DOHH2 (cell line): Measurements from ENCODE around the gene ELAVL2.

ENCODE experiments used
- H3F3A ChIP-seq: fragments of 200-600 bp; sonication (generic), shearing (Covaris generic); 2 replicates; pipeline ENCODE4 v1.6.0; 2016; ENCODE audit warnings: antibody characterized with exemption, mild to moderate bottlenecking; ENCODE audit not compliant: control insufficient read depth, insufficient read depth
- H3K27ac ChIP-seq: fragments of 200-600 bp; sonication (generic); 2 replicates; pipeline ENCODE4 v1.5.1; 2014; ENCODE audit warnings: low read depth, mild to moderate bottlenecking, low read length, moderate library complexity
- H3K27me3 ChIP-seq: fragments of 200-600 bp; sonication (generic); 2 replicates; pipeline ENCODE4 v1.6.1; 2014; ENCODE audit warnings: mild to moderate bottlenecking, low read length, mixed read lengths; ENCODE audit not compliant: control insufficient read depth
- H3K36me3 ChIP-seq: fragments of 200-600 bp; sonication (generic); 2 replicates; pipeline ENCODE4 v1.6.1; 2014; ENCODE audit warnings: mild to moderate bottlenecking, low read length, moderate library complexity, mixed read lengths; ENCODE audit not compliant: control insufficient read depth
- H3K4me1 ChIP-seq: fragments of 200-600 bp; sonication (generic); 2 replicates; pipeline ENCODE4 v1.6.1; 2014; ENCODE audit warnings: mild to moderate bottlenecking, low read length, mixed read lengths; ENCODE audit not compliant: control insufficient read depth
- H3K4me2 ChIP-seq: fragments of 200-600 bp; sonication (generic); 2 replicates; pipeline ENCODE4 v1.6.0; 2014; ENCODE audit warnings: mild to moderate bottlenecking, low read length, moderate library complexity
- H3K4me3 ChIP-seq: fragments of 200-600 bp; sonication (generic); 2 replicates; pipeline ENCODE4 v1.5.1; 2014; ENCODE audit warnings: mild to moderate bottlenecking, low read length, mixed read lengths
- H3K79me2 ChIP-seq: fragments of 200-600 bp; sonication (generic); 2 replicates; pipeline ENCODE4 v1.6.1; 2014; ENCODE audit warnings: mild to moderate bottlenecking, low read length, mixed read lengths; ENCODE audit not compliant: control insufficient read depth
- H3K9me2 ChIP-seq: fragments of 200-600 bp; sonication (generic); replicated peaks from 2 replicates; pipeline ENCODE4 v1.6.1; 2014; ENCODE audit warnings: mild to moderate bottlenecking, low read length, mixed read lengths; ENCODE audit not compliant: control insufficient read depth
- H3K9me3 ChIP-seq: fragments of 200-600 bp; sonication (generic); 2 replicates; pipeline ENCODE4 v1.6.1; 2014; ENCODE audit warnings: antibody characterized with exemption, low read length, mixed read lengths; ENCODE audit not compliant: control insufficient read depth, insufficient read depth
- H4K20me1 ChIP-seq: fragments of 200-600 bp; sonication (generic); 2 replicates; pipeline ENCODE4 v1.6.0; 2014; ENCODE audit warnings: low read depth, mild to moderate bottlenecking, antibody characterized with exemption, low read length, moderate library complexity; ENCODE audit not compliant: control insufficient read depth, insufficient read depth
- EZH2phosphoT487 ChIP-seq: fragments of 200-600 bp; sonication (generic); IDR thresholded peaks from 2 replicates; pipeline ENCODE4 v1.6.1; 2017; ENCODE audit warnings: borderline replicate concordance, mild to moderate bottlenecking, antibody characterized with exemption, low read length, moderate library complexity, mixed read lengths
- TF ChIP-seq, protein P1 (sequence below): fragments of 200-600 bp; sonication (generic); IDR thresholded peaks from one replicate; pipeline ENCODE4 v1.5.1; 2014; ENCODE audit warnings: antibody characterized with exemption, mild to moderate bottlenecking, low read depth, low read length; ENCODE audit not compliant: poor library complexity, severe bottlenecking

The ELAVL2 gene

GRCh38 chr9:23672151-23672550 lies 153.9 kb downstream of the ELAVL2 start:
- H3K4me3 ChIP-seq = no peak overlapping the region
- H3K9me3 ChIP-seq = no peaks in the 10 kb centered on the region
- no peak overlapping the region for H3K4me2 ChIP-seq
- no peaks in the 10 kb centered on the region for H3K36me3 ChIP-seq
- H3K79me2 ChIP-seq = no peaks in the 10 kb centered on the region
- H3K4me1 ChIP-seq = no peaks in the 10 kb centered on the region
- H3F3A ChIP-seq = no peaks in the 10 kb centered on the region
- H4K20me1 ChIP-seq = no peaks in the 10 kb centered on the region
- no peaks in the 10 kb centered on the region for H3K27me3 ChIP-seq
- no peak overlapping the region for H3K27ac ChIP-seq
- H3K9me2 ChIP-seq = no peaks in the 10 kb centered on the region
- TF ChIP-seq, protein P1, sequence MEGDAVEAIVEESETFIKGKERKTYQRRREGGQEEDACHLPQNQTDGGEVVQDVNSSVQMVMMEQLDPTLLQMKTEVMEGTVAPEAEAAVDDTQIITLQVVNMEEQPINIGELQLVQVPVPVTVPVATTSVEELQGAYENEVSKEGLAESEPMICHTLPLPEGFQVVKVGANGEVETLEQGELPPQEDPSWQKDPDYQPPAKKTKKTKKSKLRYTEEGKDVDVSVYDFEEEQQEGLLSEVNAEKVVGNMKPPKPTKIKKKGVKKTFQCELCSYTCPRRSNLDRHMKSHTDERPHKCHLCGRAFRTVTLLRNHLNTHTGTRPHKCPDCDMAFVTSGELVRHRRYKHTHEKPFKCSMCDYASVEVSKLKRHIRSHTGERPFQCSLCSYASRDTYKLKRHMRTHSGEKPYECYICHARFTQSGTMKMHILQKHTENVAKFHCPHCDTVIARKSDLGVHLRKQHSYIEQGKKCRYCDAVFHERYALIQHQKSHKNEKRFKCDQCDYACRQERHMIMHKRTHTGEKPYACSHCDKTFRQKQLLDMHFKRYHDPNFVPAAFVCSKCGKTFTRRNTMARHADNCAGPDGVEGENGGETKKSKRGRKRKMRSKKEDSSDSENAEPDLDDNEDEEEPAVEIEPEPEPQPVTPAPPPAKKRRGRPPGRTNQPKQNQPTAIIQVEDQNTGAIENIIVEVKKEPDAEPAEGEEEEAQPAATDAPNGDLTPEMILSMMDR = no peak
- TF ChIP-seq EZH2phosphoT487 = no peak

DNA sequence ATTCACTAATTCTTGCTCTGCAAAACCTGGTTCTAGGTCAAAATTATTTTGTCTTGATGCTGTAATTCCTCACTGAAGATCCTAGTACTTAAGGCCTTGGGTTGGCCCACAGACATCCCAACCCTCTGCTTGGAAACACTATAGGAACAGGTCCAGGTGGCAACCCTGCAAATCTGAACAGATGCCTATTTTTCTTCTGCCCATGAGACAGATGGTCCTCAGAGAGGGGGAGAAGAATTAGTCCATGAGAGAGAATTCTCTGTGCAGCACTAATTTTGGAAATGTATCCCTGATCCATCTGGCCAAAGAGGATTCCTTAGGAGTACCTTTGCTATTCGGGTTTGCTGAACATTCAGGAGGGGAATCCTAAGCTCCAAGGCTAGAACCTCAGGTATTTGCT lies 156.3 kb downstream of the ELAVL2 start:
- H3K4me1 ChIP-seq = no peaks in the 10 kb centered on the region
- H4K20me1 ChIP-seq = no peaks in the 10 kb centered on the region
- no peak overlapping the region for H3K4me2 ChIP-seq
- H3K79me2 ChIP-seq = no peaks in the 10 kb centered on the region
- H3K9me2 ChIP-seq = no peaks in the 10 kb centered on the region
- no peaks in the 10 kb centered on the region for H3K9me3 ChIP-seq
- H3F3A ChIP-seq = no peaks in the 10 kb centered on the region
- H3K4me3 ChIP-seq = no peak overlapping the region
- TF ChIP-seq, protein P1 = no peak
- no peak for TF ChIP-seq EZH2phosphoT487
- no peaks in the 10 kb centered on the region for H3K36me3 ChIP-seq
- no peak overlapping the region for H3K27ac ChIP-seq
- no peaks in the 10 kb centered on the region for H3K27me3 ChIP-seq

- Histone ChIP-seq H4K20me1 (no peaks in the 10 kb centered on the region), H3K27me3 (no peaks in the 10 kb centered on the region), H3K79me2 (no peaks in the 10 kb centered on the region), H3K4me2 (no peak overlapping the region), H3K9me3 (no peaks in the 10 kb centered on the region), H3K4me1 (no peaks in the 10 kb centered on the region), H3K9me2 (no peaks in the 10 kb centered on the region), H3K36me3 (no peaks in the 10 kb centered on the region), H3K27ac (no peak overlapping the region), H3K4me3 (no peak overlapping the region), H3F3A (no peaks in the 10 kb centered on the region)
- no peak for TF ChIP-seq EZH2phosphoT487
- TF ChIP-seq, protein P1 = no peak
Measured at GRCh38 chr9:23665635-23666034, 160.4 kb downstream of the ELAVL2 start.

GRCh38 chr9:23665051-23665450 lies 161.0 kb downstream of the ELAVL2 start:
- no peaks in the 10 kb centered on the region for H3K79me2 ChIP-seq
- H3K9me3 ChIP-seq = no peaks in the 10 kb centered on the region
- no peaks in the 10 kb centered on the region for H4K20me1 ChIP-seq
- TF ChIP-seq, protein P1 = no peak
- no peak for TF ChIP-seq EZH2phosphoT487
- no peaks in the 10 kb centered on the region for H3F3A ChIP-seq
- no peaks in the 10 kb centered on the region for H3K36me3 ChIP-seq
- no peaks in the 10 kb centered on the region for H3K4me1 ChIP-seq
- H3K27ac ChIP-seq = no peak overlapping the region
- no peak overlapping the region for H3K4me3 ChIP-seq
- no peak overlapping the region for H3K4me2 ChIP-seq
- H3K27me3 ChIP-seq = no peaks in the 10 kb centered on the region
- no peaks in the 10 kb centered on the region for H3K9me2 ChIP-seq
